HG02852 (cell line): ENCODE results near the gene TPM1.

Experiments used
- ATAC-seq: cut with Tn5 transposase; IDR thresholded peaks from one replicate; pipeline ENCODE4 v1.9.1; 2021; ENCODE audit warnings: mild to moderate bottlenecking, moderate library complexity; ENCODE audit not compliant: unreplicated experiment

TPM1 gene

DNA sequence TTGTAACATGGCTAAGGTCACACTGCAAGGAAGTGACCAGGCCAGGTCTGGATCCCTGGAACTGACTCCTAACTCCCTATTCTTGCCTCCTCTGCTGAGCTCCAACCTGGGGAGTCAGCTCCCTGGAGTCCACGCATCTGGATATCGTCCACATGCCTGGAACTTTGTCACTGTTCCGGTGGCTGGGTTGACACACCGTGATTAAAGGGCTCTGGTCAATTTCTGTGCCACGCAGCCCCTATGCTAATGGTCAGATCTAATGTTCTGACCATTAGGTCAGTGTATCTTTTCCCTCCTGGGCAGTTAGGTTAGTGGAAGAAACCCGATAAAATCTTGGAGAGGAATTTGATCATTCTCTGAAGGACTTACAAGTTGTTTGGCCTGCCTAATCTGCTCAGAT is 1.6 kb upstream of the TPM1 start:
- no peak for ATAC-seq

GRCh38 chr15:63041402-63041973 is 1.1 kb upstream of the TPM1 start:
- no peak for ATAC-seq

DNA sequence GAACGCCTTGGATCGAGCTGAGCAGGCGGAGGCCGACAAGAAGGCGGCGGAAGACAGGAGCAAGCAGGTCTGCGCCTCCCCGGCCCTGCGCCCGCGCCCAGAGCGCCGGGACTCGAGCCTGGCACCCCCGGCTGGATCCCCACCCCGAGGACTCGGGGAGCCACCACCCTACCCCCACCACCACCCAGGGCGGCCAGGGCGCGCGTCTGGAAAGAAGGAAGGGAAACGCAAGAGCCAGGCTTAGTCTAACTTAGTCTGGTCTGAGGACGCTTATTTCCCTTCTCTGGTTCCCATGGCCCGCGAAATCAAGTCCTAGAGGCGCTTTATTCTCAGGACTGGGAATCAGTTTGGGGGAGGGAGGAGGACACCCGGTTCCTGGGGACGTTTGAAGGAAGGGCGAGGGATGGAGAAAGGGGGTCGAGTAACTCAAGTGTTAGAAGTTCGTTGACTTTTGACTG is 359 bp downstream of the TPM1 start:
- no peak for ATAC-seq

- ATAC-seq, result no peak
Measured at GRCh38 chr15:63043335-63044076, 959 bp downstream of the TPM1 start.

GRCh38 chr15:63044077-63044644 is 1.6 kb downstream of the TPM1 start:
- ATAC-seq, result no peak

DNA sequence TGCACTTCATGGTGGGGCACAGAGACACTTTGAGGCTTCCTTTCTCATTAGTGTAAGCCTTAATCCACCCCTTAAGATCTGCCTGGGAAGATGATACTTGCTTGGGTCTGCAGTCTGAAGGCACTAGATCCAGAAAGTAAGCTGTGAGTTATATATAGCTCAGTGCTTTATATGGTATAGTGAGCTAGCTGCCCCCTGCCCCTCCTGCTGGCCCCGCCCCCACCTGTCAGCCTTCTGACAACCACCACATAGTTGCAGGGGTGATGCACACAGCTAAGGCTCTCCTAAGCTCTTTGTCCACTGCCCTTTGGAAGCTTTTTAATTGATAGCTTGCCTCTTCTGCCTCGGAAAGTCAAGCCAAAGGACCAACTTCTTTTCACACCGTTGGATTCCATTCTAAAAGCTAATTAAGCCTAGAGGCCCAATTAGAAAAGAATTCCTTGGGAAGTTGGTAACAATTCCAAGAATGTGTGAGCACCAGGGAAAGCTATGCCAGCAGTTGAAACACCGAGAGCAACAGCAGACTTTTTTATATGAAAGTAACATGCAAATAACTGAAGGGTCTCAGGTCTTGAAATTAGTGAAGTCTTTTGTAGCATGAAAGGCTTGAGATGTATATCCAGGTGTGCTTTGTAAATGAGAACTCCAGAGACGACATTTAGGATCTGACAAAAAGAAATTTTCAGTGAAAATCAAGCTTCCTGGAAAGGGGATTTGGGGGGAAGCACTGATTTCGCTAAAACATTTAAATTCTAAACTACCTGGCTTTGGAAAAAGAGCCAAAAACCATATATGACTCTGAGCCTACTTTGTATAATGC is 2.3 kb downstream of the TPM1 start:
- no peak for ATAC-seq

- ATAC-seq, result no peak
Measured at GRCh38 chr15:63045465-63045840, 2.9 kb downstream of the TPM1 start.

DNA sequence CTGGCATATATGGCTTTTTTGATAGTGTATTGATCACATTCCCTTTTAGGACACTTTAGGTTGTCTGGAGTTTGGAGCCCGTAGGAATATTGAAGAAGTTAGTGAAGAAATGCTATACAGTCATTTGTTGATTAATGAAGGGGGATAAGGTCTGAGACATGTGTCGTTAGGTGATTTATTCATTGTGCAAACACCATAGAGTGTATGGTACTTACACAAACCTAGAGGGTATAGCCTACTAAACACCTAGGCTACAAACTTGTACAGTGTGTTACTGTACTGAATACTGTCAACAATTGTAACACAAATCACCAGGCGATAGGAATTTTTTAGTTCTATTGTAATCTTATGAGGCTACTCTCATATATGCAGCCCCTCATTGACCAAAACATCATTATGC is 3.3 kb downstream of the TPM1 start:
- ATAC-seq, result no peak

GRCh38 chr15:63046917-63047760 is 4.6 kb downstream of the TPM1 start:
- no peak for ATAC-seq

DNA sequence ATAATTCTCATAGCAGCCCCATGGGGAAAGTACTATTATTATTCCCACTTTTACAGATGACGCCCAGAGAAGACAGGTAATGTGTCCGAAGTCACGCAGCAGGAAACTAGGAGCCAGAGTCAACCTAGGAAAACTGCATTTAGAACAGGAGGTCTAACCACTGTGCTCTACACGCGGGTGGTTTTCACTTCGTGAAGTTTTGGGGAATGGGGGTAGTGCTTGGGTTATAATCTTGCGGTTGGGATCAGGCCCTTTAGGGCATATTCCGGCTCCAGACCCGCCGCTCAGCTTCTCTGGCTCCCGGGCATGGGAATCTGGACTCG is 5.2 kb downstream of the TPM1 start:
- no peak for ATAC-seq

DNA sequence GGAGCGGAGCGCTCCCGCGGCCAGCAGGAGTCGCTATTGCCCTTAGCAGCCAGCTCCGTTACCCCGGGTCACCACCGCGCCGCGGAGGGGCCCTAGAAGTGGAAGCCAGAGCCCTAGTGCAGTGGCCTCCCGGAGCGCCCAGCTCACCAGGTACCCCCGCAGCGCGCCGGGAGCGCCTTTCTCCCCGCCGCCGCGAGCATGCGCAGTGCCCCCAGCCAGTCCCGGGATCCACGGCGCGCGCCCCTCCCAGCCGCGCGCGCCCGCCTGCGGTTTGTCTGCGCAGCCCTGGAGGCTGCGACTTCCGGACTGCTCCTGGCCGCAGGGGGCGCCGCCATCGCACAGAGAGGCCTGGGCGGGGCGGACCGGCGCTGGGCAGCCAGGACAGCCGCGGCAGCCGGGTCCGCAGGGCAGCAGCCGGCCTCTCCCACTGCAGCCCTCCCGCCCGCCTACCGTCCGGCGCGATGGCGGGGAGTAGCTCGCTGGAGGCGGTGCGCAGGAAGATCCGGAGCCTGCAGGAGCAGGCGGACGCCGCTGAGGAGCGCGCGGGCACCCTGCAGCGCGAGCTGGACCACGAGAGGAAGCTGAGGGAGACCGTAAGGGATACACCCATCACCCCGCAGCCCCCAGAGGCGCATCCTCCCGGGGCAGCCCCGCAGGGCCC is 5.7 kb downstream of the TPM1 start:
- peak; percentile 88 for ATAC-seq

- ATAC-seq, result no peak
Measured at GRCh38 chr15:63048776-63049665, 6.5 kb downstream of the TPM1 start.

DNA sequence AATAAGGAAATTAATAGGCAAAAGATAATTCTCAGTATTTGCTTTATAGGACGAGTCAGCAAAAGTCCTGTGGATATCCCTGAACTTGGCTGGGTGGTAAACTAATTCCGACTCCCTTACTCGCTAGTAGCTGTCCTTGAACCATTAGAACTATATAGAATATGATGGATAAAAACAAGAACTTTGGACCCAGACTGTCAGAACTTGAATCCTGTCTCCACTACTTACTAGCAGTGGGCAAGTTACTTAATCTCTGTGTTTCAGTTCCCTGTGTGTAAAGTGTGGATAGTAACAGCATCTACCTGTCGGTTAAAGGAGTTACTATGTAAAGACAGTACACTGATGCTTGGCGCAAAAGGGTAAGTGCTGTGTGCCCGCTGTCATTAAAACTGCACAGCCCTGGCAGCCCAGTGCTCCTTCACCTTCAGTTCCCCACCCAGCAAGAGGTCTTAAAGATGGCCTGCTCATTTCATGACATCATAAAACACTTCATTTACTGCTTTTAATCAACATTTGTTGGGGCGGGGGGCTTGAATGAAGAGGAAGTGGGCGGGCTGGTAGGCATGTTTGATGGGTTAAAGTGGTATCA is 7.3 kb downstream of the TPM1 start:
- ATAC-seq, result no peak

- no peak for ATAC-seq
Measured at GRCh38 chr15:63050731-63051155, 8.2 kb downstream of the TPM1 start.

GRCh38 chr15:63051156-63052066 is 8.9 kb downstream of the TPM1 start:
- no peak for ATAC-seq

- ATAC-seq, result no peak
Measured at GRCh38 chr15:63052077-63052841, 9.7 kb downstream of the TPM1 start.
